CD14-positive monocyte (primary cell): ENCODE data around the gene TMPRSS11A. TPM values are rescaled to one million over a fixed set of nuclear protein-coding genes. Genes with fewer than 3 reads are reported as not detected.

Experiments used
- DNase-seq, 3 donors: peaks; one replicate each; pipeline ENCODE4 v3.0.0-alpha.2; 2011 to 2022
- H2AFZ ChIP-seq: 2 replicates; pipeline ENCODE4 v1.6.0; 2012; ENCODE audit warnings: mild to moderate bottlenecking, low read depth, low read length, inconsistent platforms; ENCODE audit not compliant: insufficient read depth, poor library complexity, severe bottlenecking
- H3K27ac ChIP-seq, 2 donors: 1 replicate in 1 of 2; 2 replicates in 1 of 2; pipeline ENCODE4 v1.5.1; 2012 to 2013; ENCODE audit warnings: low read length in 2 of 2, control low read depth in 1 of 2, inconsistent platforms in 1 of 2, low read depth in 1 of 2, mild to moderate bottlenecking in 1 of 2
- H3K27me3 ChIP-seq, 2 donors: one replicate each; pipeline versions ENCODE4 v1.6.0 to v1.6.1; 2011 to 2013; ENCODE audit warnings: low read length in 2 of 2; ENCODE audit not compliant: control insufficient read depth in 2 of 2, insufficient read depth in 2 of 2
- H3K36me3 ChIP-seq, 2 donors: replicated peaks in 1 of 2; 1 replicate in 1 of 2; 2 replicates in 1 of 2; pipeline versions ENCODE4 v1.5.1 to v1.6.1; 2012 to 2013; ENCODE audit warnings: low read length in 2 of 2, control low read depth in 1 of 2, inconsistent platforms in 1 of 2, mild to moderate bottlenecking in 1 of 2; ENCODE audit not compliant: insufficient read depth in 2 of 2, control insufficient read depth in 1 of 2
- H3K4me1 ChIP-seq, 2 donors: 1 replicate in 1 of 2; 2 replicates in 1 of 2; pipeline versions ENCODE4 v1.5.1 to v1.6.1; 2012 to 2013; ENCODE audit warnings: low read length in 2 of 2, control low read depth in 1 of 2, inconsistent platforms in 1 of 2, mild to moderate bottlenecking in 1 of 2, moderate library complexity in 1 of 2; ENCODE audit not compliant: insufficient read depth in 2 of 2, control insufficient read depth in 1 of 2
- H3K4me2 ChIP-seq: replicated peaks from 2 replicates; pipeline ENCODE3; 2012; ENCODE audit warnings: low read length, moderate library complexity, mild to moderate bottlenecking; ENCODE audit not compliant: poor library complexity, severe bottlenecking; ENCODE audit errors: extremely low read depth
- H3K4me3 ChIP-seq, 3 experiments: fragments of 200-600 bp in 1 of 3; sonication (generic) in 1 of 3; replicated peaks in 1 of 3; 1 replicate in 2 of 3; 2 replicates in 1 of 3; pipeline ENCODE4 v1.5.1; 2011 to 2013; ENCODE audit warnings: low read length in 3 of 3, mild to moderate bottlenecking in 3 of 3, control low read depth in 2 of 3, low read depth in 2 of 3, inconsistent platforms in 1 of 3, moderate library complexity in 1 of 3
- H3K79me2 ChIP-seq: 2 replicates; pipeline ENCODE4 v1.6.0; 2012; ENCODE audit warnings: mild to moderate bottlenecking, control low read depth, inconsistent platforms, low read length, moderate library complexity; ENCODE audit not compliant: insufficient read depth
- H3K9ac ChIP-seq: 2 replicates; pipeline ENCODE4 v1.6.0; 2017; ENCODE audit warnings: low read length, mild to moderate bottlenecking; ENCODE audit not compliant: insufficient read depth, poor library complexity, severe bottlenecking
- H3K9me3 ChIP-seq, 2 donors: replicated peaks in 1 of 2; 1 replicate in 1 of 2; 2 replicates in 1 of 2; pipeline versions ENCODE4 v1.5.1 to v1.6.1; 2012 to 2013; ENCODE audit warnings: low read length in 2 of 2, control low read depth in 1 of 2; ENCODE audit not compliant: control insufficient read depth in 1 of 2, insufficient read depth in 1 of 2
- H4K20me1 ChIP-seq: 2 replicates; pipeline ENCODE4 v1.6.0; 2012; ENCODE audit warnings: mild to moderate bottlenecking, low read length, control low read depth, moderate library complexity; ENCODE audit not compliant: insufficient read depth
- H3K27ac Mint-ChIP-seq, 7 donors: one replicate each; pipeline ENCODE4 v1.8.0; 2020; ENCODE audit warnings: mild to moderate bottlenecking in 7 of 7, mixed read lengths in 7 of 7, moderate library complexity in 6 of 7, inconsistent platforms in 2 of 7
- H3K27me3 Mint-ChIP-seq, 3 donors: one replicate each; pipeline ENCODE4 v1.8.0; 2021 to 2022; ENCODE audit warnings: low read depth in 3 of 3, mild to moderate bottlenecking in 3 of 3, mixed read lengths in 3 of 3, moderate library complexity in 3 of 3, inconsistent platforms in 1 of 3
- H3K36me3 Mint-ChIP-seq, 2 donors: one replicate each; pipeline ENCODE4 v1.8.0; 2020; ENCODE audit warnings: mixed read lengths in 2 of 2, inconsistent platforms in 1 of 2, mild to moderate bottlenecking in 1 of 2
- H3K4me1 Mint-ChIP-seq: one replicate; pipeline ENCODE4 v1.8.0; 2020; ENCODE audit warnings: mild to moderate bottlenecking, mixed read lengths
- H3K4me3 Mint-ChIP-seq, 2 donors: one replicate each; pipeline ENCODE4 v1.8.0; 2020; ENCODE audit warnings: mild to moderate bottlenecking in 2 of 2, mixed read lengths in 2 of 2, moderate library complexity in 1 of 2
- H3K9me3 Mint-ChIP-seq, 7 donors: one replicate each; pipeline ENCODE4 v1.8.0; 2020 to 2022; ENCODE audit warnings: mixed read lengths in 7 of 7, mild to moderate bottlenecking in 6 of 7, moderate library complexity in 6 of 7, inconsistent platforms in 2 of 7
- CTCF ChIP-seq: fragments of 200-600 bp; IDR thresholded peaks from one replicate; pipeline ENCODE4 v1.8.0; 2022; ENCODE audit warnings: antibody characterized with exemption, mild to moderate bottlenecking
- WGBS: methylation state at CpG from one replicate; pipeline ENCODE4 v1.1.5; 2013; ENCODE audit warnings: missing lambda C conversion rate; ENCODE audit not compliant: insufficient coverage; 5-methylcytosine and 5-hydroxymethylcytosine counted together
- intact Hi-C, 2 donors: fragments of 100-400 bp; cut with micrococcal nuclease; formaldehyde crosslinking; loops; one replicate each; pipeline versions ENCODE4 v1.15.0 to v1.15.1; 2023
- polyA plus RNA-seq, 3 donors: library from polyadenylated mRNA; depleted of rRNA in 1 of 3; unstranded in 2 of 3; stranded (reverse) in 1 of 3; fragments of 300-500 nt in 2 of 3; fragments of >200 nt in 1 of 3; fragmentation: Illumina TruSeq in 2 of 3; gene quantifications; 1 replicate in 2 of 3; 2 replicates in 1 of 3; pipeline ENCODE4 v1.2.3, GENCODE V29; 2012 to 2021

The TMPRSS11A gene
- polyA plus RNA-seq, 3 donors, result not detected

- no peaks in the 10 kb centered on the region for H3K27me3 ChIP-seq
- no peak overlapping the region for H3K4me2 ChIP-seq
- intact Hi-C loops, result loop anchor here (5.0 to 10.0 kb wide), 4 partner anchors 34 to 304 kb away; no protein-coding TSS in a partner anchor
- no peaks in the 10 kb centered on the region for H3K4me1 ChIP-seq
- H3K9me3 ChIP-seq, result no peaks in the 10 kb centered on the region
- no peak overlapping the region for H2AFZ ChIP-seq
- no peak for TF ChIP-seq CTCF
- H3K27ac Mint-ChIP-seq, result no peak overlapping the region
- no CpG with 5 or more reads among the region's 1 CpG for WGBS
- H4K20me1 ChIP-seq, result no peaks in the 10 kb centered on the region
- no peaks in the 10 kb centered on the region for H3K79me2 ChIP-seq
- no peak for DNase-seq
- H3K27ac ChIP-seq, result no peak overlapping the region
- H3K4me3 Mint-ChIP-seq, result no peak overlapping the region
- H3K27me3 Mint-ChIP-seq, result no peaks in the 10 kb centered on the region
- H3K4me3 ChIP-seq, result no peak overlapping the region
- H3K4me1 Mint-ChIP-seq, result no peaks in the 10 kb centered on the region
- H3K36me3 Mint-ChIP-seq, result no peaks in the 10 kb centered on the region
- no peaks in the 10 kb centered on the region for H3K36me3 ChIP-seq
- no peak overlapping the region for H3K9ac ChIP-seq
- H3K9me3 Mint-ChIP-seq, result no peaks in the 10 kb centered on the region
These were observed 90.2 kb downstream of the TMPRSS11A start for GRCh38 chr4:67873116-67873515.

GRCh38 chr4:67871867-67872266, 91.4 kb downstream of the TMPRSS11A start:
- no peak overlapping the region for H3K27ac ChIP-seq
- H3K4me3 Mint-ChIP-seq, result no peak overlapping the region
- H3K4me1 ChIP-seq, result no peaks in the 10 kb centered on the region
- no peaks in the 10 kb centered on the region for H4K20me1 ChIP-seq
- no peak overlapping the region for H3K27ac Mint-ChIP-seq
- H3K9me3 ChIP-seq, result no peaks in the 10 kb centered on the region
- H3K9ac ChIP-seq, result no peak overlapping the region
- H3K79me2 ChIP-seq, result no peaks in the 10 kb centered on the region
- peaks cover 1 to 2% (median 1%) of the 10 kb centered on the region in 3 donors for H3K27me3 Mint-ChIP-seq
- H2AFZ ChIP-seq, result no peak overlapping the region
- no peak overlapping the region for H3K4me3 ChIP-seq
- H3K4me2 ChIP-seq, result no peak overlapping the region
- peak; percentile 29 to 67 (median 38) for DNase-seq
- H3K9me3 Mint-ChIP-seq, result no peaks in the 10 kb centered on the region
- TF ChIP-seq CTCF, result peak; percentile 74
- no peaks in the 10 kb centered on the region for H3K36me3 Mint-ChIP-seq
- no peaks in the 10 kb centered on the region for H3K36me3 ChIP-seq
- no peaks in the 10 kb centered on the region for H3K4me1 Mint-ChIP-seq
- intact Hi-C loops, result loop anchor here (5.0 to 10.0 kb wide), 4 partner anchors 35 to 305 kb away; no protein-coding TSS in a partner anchor
- H3K27me3 ChIP-seq, result no peaks in the 10 kb centered on the region
